ENCODE data around the gene TLE3.

Gene TLE3

GRCh38 chr15:69998541-69999391 is 99.0 kb downstream of the TLE3 start:
- DNase-seq = no peak

GRCh38 chr15:69997813-69998212 is 99.9 kb downstream of the TLE3 start:
- DNase-seq = no peak

All from stimulated activated CD4-positive, alpha-beta T cell treated with anti-CD3 and anti-CD28 coated beads, Interleukin-12 subunit alpha, Interleukin-12 subunit beta, amount 100 ng/mL, for 4 hours (primary cell).